RWPE2 (cell line): ENCODE data around the gene AKAP8L.

ENCODE experiments used
- ATAC-seq: fragments of 200-7000 bp; cut with Tn5 transposase; 3 replicates; pipeline ENCODE4 v1.9.1; 2021; ENCODE audit warnings: low read depth
- DNase-seq: peaks from one replicate; pipeline ENCODE4 v3.0.0-alpha.2; 2020; ENCODE audit warnings: low spot score
- H3K27ac ChIP-seq: fragments of 450-650 bp; 2 replicates; pipeline ENCODE4 v1.5.1; 2017; ENCODE audit warnings: mild to moderate bottlenecking; ENCODE audit not compliant: poor library complexity, severe bottlenecking
- H3K27me3 ChIP-seq: fragments of 250-450 bp; sonication (Bioruptor Pico); 2 replicates; pipeline ENCODE4 v1.5.1; 2021; ENCODE audit warnings: mild to moderate bottlenecking, moderate library complexity; ENCODE audit not compliant: insufficient read depth, poor library complexity, severe bottlenecking
- H3K36me3 ChIP-seq: fragments of 250-450 bp; sonication (Bioruptor Pico); 2 replicates; pipeline ENCODE4 v1.5.1; 2020; ENCODE audit warnings: low read depth, mild to moderate bottlenecking, moderate library complexity
- H3K4me1 ChIP-seq: fragments of 250-450 bp; sonication (Bioruptor Pico); 2 replicates; pipeline ENCODE4 v1.5.1; 2021; ENCODE audit warnings: mild to moderate bottlenecking, moderate library complexity; ENCODE audit not compliant: insufficient read depth, poor library complexity, severe bottlenecking
- H3K4me3 ChIP-seq: fragments of 250-450 bp; sonication (Bioruptor Pico); 2 replicates; pipeline ENCODE4 v1.5.1; 2021; ENCODE audit warnings: mild to moderate bottlenecking, moderate library complexity; ENCODE audit not compliant: severe bottlenecking
- H3K9me3 ChIP-seq: fragments of 250-450 bp; sonication (Bioruptor Pico); 2 replicates; pipeline ENCODE4 v1.5.1; 2021; ENCODE audit warnings: mild to moderate bottlenecking, moderate library complexity; ENCODE audit not compliant: severe bottlenecking
- TF ChIP-seq, protein P1 (sequence below): fragments of 450-650 bp; IDR thresholded peaks from one replicate; pipeline ENCODE4 v1.5.1; 2017; ENCODE audit warnings: mild to moderate bottlenecking, moderate library complexity; ENCODE audit not compliant: poor library complexity, severe bottlenecking

The AKAP8L gene

DNA sequence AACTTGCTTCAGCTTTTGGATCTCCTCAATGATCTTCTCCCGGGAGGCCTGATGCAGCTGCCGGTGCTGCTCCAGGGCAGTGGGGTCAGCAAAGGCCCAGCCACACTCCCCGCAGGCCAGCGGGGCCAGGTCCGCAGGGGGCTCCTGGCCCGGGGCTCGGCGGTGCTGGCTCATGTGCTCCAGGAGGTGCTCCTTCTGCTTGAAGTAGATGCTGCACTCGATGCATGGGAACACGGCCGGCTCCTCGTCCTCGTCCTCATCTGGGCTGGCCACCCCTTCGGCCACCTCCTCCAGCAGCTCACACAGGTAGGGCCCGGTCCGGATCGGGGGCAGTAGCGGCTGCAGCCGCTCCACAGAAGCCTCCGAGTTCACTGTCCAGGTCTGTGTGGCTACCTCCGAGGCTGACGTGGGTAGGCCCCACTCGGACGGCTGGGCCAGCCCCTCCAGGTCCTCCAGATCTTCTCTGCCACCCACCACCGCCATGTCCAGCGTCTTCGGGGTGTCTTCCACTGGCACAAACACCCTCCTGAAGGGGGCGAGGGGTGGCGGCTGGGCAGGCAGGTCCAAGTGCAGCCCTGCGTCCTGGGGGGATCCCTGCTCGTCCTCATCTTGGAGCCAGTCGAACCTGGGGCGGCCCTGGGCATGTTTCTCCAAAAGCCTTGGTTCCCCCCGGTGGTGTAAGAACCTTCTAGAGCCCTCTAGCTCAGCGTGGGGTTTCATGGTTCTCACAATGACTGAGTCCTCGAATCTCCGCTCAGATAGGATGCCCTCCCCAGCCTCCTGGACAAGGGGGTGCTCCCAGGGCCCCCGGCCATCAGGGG, 21.2 kb upstream of the AKAP8L start:
- TF ChIP-seq, protein P1, sequence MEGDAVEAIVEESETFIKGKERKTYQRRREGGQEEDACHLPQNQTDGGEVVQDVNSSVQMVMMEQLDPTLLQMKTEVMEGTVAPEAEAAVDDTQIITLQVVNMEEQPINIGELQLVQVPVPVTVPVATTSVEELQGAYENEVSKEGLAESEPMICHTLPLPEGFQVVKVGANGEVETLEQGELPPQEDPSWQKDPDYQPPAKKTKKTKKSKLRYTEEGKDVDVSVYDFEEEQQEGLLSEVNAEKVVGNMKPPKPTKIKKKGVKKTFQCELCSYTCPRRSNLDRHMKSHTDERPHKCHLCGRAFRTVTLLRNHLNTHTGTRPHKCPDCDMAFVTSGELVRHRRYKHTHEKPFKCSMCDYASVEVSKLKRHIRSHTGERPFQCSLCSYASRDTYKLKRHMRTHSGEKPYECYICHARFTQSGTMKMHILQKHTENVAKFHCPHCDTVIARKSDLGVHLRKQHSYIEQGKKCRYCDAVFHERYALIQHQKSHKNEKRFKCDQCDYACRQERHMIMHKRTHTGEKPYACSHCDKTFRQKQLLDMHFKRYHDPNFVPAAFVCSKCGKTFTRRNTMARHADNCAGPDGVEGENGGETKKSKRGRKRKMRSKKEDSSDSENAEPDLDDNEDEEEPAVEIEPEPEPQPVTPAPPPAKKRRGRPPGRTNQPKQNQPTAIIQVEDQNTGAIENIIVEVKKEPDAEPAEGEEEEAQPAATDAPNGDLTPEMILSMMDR, result no peak
- H3K27me3 ChIP-seq, result no peaks in the 10 kb centered on the region
- H3K4me1 ChIP-seq, result no peaks in the 10 kb centered on the region
- no peak for ATAC-seq
- no peak overlapping the region for H3K27ac ChIP-seq
- no peaks in the 10 kb centered on the region for H3K9me3 ChIP-seq
- no peak overlapping the region for H3K4me3 ChIP-seq
- peak; percentile 48 for DNase-seq
- no peaks in the 10 kb centered on the region for H3K36me3 ChIP-seq

DNA sequence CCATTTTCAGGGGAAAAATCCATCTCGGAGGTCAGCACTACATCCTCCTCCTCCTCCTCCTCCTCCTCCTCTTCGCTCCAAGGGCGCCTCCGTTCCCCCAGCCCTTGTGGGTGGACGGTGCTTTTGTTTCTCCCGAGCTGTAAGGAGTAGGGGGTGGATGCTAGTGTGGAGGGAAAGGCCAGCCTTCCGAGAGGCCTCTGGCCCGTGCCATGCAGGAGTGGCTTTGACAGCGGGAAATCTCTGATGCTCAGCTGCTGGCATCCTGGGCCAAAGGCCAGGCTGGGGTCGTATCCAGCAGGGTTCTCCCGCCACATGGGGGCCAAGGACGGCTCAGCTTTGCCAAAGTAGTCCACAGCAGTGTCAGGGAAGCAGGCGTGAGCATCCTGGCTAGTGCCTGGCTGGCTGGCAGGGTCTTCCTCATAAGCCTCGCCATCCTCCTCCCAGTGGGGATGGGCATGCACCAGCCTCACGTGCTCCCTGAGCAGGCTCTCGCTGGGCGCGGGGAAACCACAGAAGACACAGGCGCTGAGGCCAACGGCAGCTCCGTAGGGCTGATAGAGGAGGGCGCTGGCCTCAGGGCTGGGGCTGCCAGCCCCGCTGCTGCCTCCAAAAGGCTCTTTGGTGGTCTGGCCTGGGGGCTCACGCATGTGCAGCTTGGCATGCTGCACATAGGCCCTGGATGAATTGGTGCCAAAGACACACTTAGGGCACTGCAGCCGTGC, 20.5 kb upstream of the AKAP8L start:
- ATAC-seq (no peak), DNase-seq (peak; percentile 58)
- no peaks in the 10 kb centered on the region for H3K9me3 ChIP-seq
- TF ChIP-seq, protein P1, result no peak
- H3K27me3 ChIP-seq, result no peaks in the 10 kb centered on the region
- no peaks in the 10 kb centered on the region for H3K4me1 ChIP-seq
- no peak overlapping the region for H3K27ac ChIP-seq
- no peak overlapping the region for H3K4me3 ChIP-seq
- no peaks in the 10 kb centered on the region for H3K36me3 ChIP-seq

DNA sequence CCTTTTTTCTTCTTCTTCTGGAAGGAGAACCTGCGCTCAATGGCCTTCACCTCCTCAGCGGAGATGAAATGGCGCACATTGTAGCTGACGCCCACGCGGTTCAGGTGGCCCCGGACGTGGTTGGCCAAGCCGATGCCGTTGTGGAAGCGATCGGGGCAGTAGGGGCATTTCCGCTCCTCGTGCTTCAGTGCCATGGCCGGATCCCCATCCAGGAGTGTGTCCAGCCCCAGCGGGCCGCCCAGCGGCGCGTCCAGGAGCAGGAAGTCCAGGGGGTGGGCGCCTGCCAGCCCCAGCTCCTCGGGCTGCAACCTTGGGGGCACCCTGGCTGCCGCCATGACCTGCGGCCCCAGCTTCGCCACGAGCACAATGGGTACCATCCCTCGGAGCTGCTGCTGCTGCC, 19.8 kb upstream of the AKAP8L start:
- TF ChIP-seq, protein P1, result no peak
- Histone ChIP-seq H3K27me3 (no peaks in the 10 kb centered on the region), H3K9me3 (no peaks in the 10 kb centered on the region), H3K36me3 (no peaks in the 10 kb centered on the region), H3K27ac (no peak overlapping the region), H3K4me3 (no peak overlapping the region), H3K4me1 (no peaks in the 10 kb centered on the region)
- DNase-seq, result no peak
- ATAC-seq, result no peak

- ATAC-seq (no peak), DNase-seq (no peak)
- Histone ChIP-seq H3K27me3 (no peaks in the 10 kb centered on the region), H3K27ac (no peak overlapping the region), H3K9me3 (no peaks in the 10 kb centered on the region), H3K4me3 (no peak overlapping the region), H3K36me3 (no peaks in the 10 kb centered on the region), H3K4me1 (no peaks in the 10 kb centered on the region)
- TF ChIP-seq, protein P1, result no peak
Measured at GRCh38 chr19:15438124-15438496, 19.3 kb upstream of the AKAP8L start.
